OCI-LY1 (cell line): ENCODE data around the gene MARK2.

ENCODE experiments used
- H2AFZ ChIP-seq: fragments of 200-600 bp; sonication (generic), shearing (Covaris generic); 2 replicates; pipeline ENCODE4 v1.6.0; 2014; ENCODE audit warnings: antibody characterized with exemption, mild to moderate bottlenecking, low read length
- H3F3A ChIP-seq: fragments of 200-600 bp; sonication (generic), shearing (Covaris generic); 2 replicates; pipeline ENCODE4 v1.6.0; 2014; ENCODE audit warnings: mild to moderate bottlenecking, antibody characterized with exemption, low read length, moderate library complexity; ENCODE audit not compliant: insufficient read depth
- H3K27ac ChIP-seq: fragments of 200-600 bp; sonication (generic); 2 replicates; pipeline ENCODE4 v1.5.1; 2014; ENCODE audit warnings: low read length, mixed run types, mild to moderate bottlenecking, low read depth; ENCODE audit not compliant: poor library complexity, severe bottlenecking
- H3K27me3 ChIP-seq: fragments of 200-600 bp; sonication (generic); 2 replicates; pipeline ENCODE4 v1.6.0; 2014; ENCODE audit warnings: antibody characterized with exemption, mild to moderate bottlenecking, low read length, moderate library complexity; ENCODE audit not compliant: insufficient read depth
- H3K36me3 ChIP-seq: fragments of 200-600 bp; sonication (generic); 2 replicates; pipeline ENCODE4 v1.6.1; 2014; ENCODE audit warnings: mild to moderate bottlenecking, antibody characterized with exemption, low read length, moderate library complexity, mixed read lengths; ENCODE audit not compliant: insufficient read depth
- H3K4me1 ChIP-seq: fragments of 200-600 bp; sonication (generic); 2 replicates; pipeline ENCODE4 v1.5.1; 2014; ENCODE audit warnings: mild to moderate bottlenecking, low read length, moderate library complexity; ENCODE audit not compliant: insufficient read depth, severe bottlenecking
- H3K4me2 ChIP-seq: fragments of 200-600 bp; sonication (generic), shearing (Covaris generic); 2 replicates; pipeline ENCODE4 v1.6.1; 2014; ENCODE audit warnings: low read length
- H3K4me3 ChIP-seq: fragments of 200-600 bp; sonication (generic); 2 replicates; pipeline ENCODE4 v1.5.1; 2014; ENCODE audit warnings: low read length, low read depth, mild to moderate bottlenecking, mixed read lengths; ENCODE audit not compliant: poor library complexity, severe bottlenecking
- H3K79me2 ChIP-seq: fragments of 200-600 bp; shearing (Covaris generic); 2 replicates; pipeline ENCODE4 v1.6.1; 2016; ENCODE audit warnings: mixed run types, low read length, mixed read lengths; ENCODE audit not compliant: insufficient read depth
- H3K9ac ChIP-seq: fragments of 200-600 bp; sonication (generic), shearing (Covaris generic); 2 replicates; pipeline ENCODE4 v1.6.1; 2014; ENCODE audit warnings: mild to moderate bottlenecking, low read length, mixed read lengths
- H3K9me2 ChIP-seq: fragments of 200-600 bp; sonication (generic), shearing (Covaris generic); 2 replicates; pipeline ENCODE4 v1.6.1; 2014; ENCODE audit warnings: low read depth, mild to moderate bottlenecking, low read length, mixed read lengths
- H3K9me3 ChIP-seq: fragments of 200-600 bp; shearing (Covaris generic); 2 replicates; pipeline ENCODE4 v1.6.1; 2014; ENCODE audit warnings: low read length, mixed read lengths
- H4K20me1 ChIP-seq: fragments of 200-600 bp; sonication (generic), shearing (Covaris generic); 2 replicates; pipeline ENCODE4 v1.6.0; 2016; ENCODE audit warnings: mild to moderate bottlenecking, low read length; ENCODE audit not compliant: insufficient read depth
- EZH2 ChIP-seq: fragments of 200-600 bp; sonication (generic), shearing (Covaris generic); IDR thresholded peaks from 2 replicates; pipeline ENCODE4 v1.8.0; 2017; ENCODE audit warnings: borderline replicate concordance, mixed run types, mild to moderate bottlenecking, antibody characterized with exemption, low read length, moderate library complexity, mixed read lengths
- TF ChIP-seq, protein P1 (sequence below): fragments of 200-600 bp; sonication (generic), shearing (Covaris generic); IDR thresholded peaks from 2 replicates; pipeline ENCODE4 v1.5.1; 2017; ENCODE audit warnings: mild to moderate bottlenecking, antibody characterized with exemption, low read length, moderate library complexity, mixed read lengths

Gene MARK2

DNA sequence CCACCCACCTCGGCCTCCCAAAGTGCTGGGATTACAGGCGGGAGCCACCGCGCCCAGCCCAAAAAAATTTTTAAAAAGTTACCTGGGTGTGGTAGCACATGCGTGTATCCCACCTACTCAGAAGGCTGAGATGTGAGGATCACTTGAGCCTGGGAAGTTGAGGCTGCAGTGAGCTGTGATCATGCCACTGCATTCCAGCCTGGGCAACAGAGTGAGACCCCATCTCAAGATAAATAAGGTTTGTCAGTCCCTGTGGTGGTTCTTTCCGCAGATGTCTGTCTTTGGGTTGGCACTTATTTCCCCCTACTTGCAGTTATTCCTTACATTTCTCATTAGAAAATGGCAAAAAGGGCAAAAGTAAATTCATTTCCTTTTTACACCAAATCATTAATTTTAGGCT is 8.0 kb downstream of the MARK2 start:
- Histone ChIP-seq H3K36me3 (peaks cover 32% of the 10 kb centered on the region; the same call in 1 of the 2 replicates), H3K27ac (no peak overlapping the region), H3K79me2 (peaks cover 87% of the 10 kb centered on the region), H2AFZ (no peak overlapping the region), H3K4me1 (peaks cover 22% of the 10 kb centered on the region), H4K20me1 (no peaks in the 10 kb centered on the region), H3K27me3 (no peaks in the 10 kb centered on the region), H3F3A (no peaks in the 10 kb centered on the region), H3K9me2 (no peaks in the 10 kb centered on the region), H3K9me3 (no peaks in the 10 kb centered on the region), H3K4me2 (no peak overlapping the region), H3K4me3 (no peak overlapping the region), H3K9ac (no peak overlapping the region)
- TF ChIP-seq, protein P1, sequence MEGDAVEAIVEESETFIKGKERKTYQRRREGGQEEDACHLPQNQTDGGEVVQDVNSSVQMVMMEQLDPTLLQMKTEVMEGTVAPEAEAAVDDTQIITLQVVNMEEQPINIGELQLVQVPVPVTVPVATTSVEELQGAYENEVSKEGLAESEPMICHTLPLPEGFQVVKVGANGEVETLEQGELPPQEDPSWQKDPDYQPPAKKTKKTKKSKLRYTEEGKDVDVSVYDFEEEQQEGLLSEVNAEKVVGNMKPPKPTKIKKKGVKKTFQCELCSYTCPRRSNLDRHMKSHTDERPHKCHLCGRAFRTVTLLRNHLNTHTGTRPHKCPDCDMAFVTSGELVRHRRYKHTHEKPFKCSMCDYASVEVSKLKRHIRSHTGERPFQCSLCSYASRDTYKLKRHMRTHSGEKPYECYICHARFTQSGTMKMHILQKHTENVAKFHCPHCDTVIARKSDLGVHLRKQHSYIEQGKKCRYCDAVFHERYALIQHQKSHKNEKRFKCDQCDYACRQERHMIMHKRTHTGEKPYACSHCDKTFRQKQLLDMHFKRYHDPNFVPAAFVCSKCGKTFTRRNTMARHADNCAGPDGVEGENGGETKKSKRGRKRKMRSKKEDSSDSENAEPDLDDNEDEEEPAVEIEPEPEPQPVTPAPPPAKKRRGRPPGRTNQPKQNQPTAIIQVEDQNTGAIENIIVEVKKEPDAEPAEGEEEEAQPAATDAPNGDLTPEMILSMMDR = no peak
- no peak for TF ChIP-seq EZH2

DNA sequence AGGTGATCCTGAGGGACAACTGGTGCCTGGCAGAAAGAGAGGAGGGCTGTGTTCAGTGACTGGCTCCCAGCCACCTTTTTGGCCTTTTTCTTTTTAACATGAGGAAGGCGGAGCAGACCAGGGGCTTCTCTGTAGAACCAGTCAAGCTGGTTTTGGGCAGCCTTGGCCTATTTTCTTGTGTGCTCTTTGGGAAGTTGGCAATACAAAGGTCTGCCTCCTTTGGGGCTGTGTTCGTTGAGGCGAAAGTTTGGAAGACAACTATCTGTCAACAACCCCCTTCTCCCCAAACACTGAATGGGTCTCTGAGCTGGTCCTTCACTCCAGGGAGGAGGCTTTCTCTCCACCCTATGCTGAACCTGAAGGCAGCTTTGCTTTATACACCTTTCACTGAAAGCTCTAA is 8.5 kb downstream of the MARK2 start:
- H3K4me3 ChIP-seq = no peak overlapping the region
- H3K36me3 ChIP-seq = peaks cover 30% of the 10 kb centered on the region; the same call in 1 of the 2 replicates
- H3K79me2 ChIP-seq = peaks cover 87% of the 10 kb centered on the region
- no peak overlapping the region for H3K4me2 ChIP-seq
- peaks cover 17% of the 10 kb centered on the region for H3K4me1 ChIP-seq
- H3K9ac ChIP-seq = no peak overlapping the region
- TF ChIP-seq, protein P1 = no peak
- no peak for TF ChIP-seq EZH2
- H3K27ac ChIP-seq = no peak overlapping the region
- H2AFZ ChIP-seq = no peak overlapping the region
- H3K9me2 ChIP-seq = no peaks in the 10 kb centered on the region
- H3F3A ChIP-seq = no peaks in the 10 kb centered on the region
- no peaks in the 10 kb centered on the region for H4K20me1 ChIP-seq
- no peaks in the 10 kb centered on the region for H3K9me3 ChIP-seq
- no peaks in the 10 kb centered on the region for H3K27me3 ChIP-seq

DNA sequence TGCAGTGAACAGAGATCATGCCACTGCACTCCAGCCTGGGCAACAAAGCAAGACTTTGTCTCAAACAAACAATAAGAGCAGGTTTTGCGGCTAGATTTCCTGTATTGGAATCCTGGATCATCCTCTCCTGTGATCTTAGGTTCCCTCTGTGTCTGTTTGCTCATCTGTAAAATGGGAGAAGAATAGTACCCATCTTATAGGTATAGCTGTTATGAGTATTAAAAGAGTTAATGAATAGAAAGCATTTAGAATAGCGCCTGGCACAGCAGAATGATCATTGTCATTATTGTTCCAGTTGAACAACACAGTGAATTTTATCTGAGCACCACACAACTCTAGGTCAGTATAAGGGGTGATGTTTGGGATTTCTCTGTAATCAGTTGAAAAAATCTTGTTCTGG is 10.8 kb downstream of the MARK2 start:
- H3K27me3 ChIP-seq = no peaks in the 10 kb centered on the region
- no peaks in the 10 kb centered on the region for H4K20me1 ChIP-seq

More for the DNA sequence above, 10.8 kb downstream of the MARK2 start:
- Histone ChIP-seq H3K9me3 (no peaks in the 10 kb centered on the region), H3K4me3 (no peak overlapping the region), H3F3A (no peaks in the 10 kb centered on the region), H3K79me2 (peaks cover 71% of the 10 kb centered on the region), H3K9me2 (no peaks in the 10 kb centered on the region), H3K36me3 (peaks cover 34% of the 10 kb centered on the region), H3K9ac (no peak overlapping the region), H3K27ac (no peak overlapping the region), H3K4me2 (no peak overlapping the region), H2AFZ (no peak overlapping the region), H3K4me1 (peaks cover 13% of the 10 kb centered on the region)
- no peak for TF ChIP-seq EZH2
- TF ChIP-seq, protein P1 = no peak
